Stimulated activated CD8-positive, alpha-beta memory T cell treated with anti-CD3 and anti-CD28 coated beads, Interleukin-15, amount 100 ng/mL, for 24 hours (primary cell): Measurements from ENCODE around the gene CES2.
"Not testable (repeated sequence)": the region's sequence is repeated elsewhere in the genome, so short reads cannot be mapped to it uniquely, and the experiment has no call there.

Experiments
- DNase-seq: peaks from one replicate; pipeline ENCODE4 v3.0.0-alpha.2; 2020; ENCODE audit warnings: low read depth

CES2 gene

GRCh38 chr16:66919569-66920298 is 15.6 kb upstream of the CES2 start:
- no peak for DNase-seq

GRCh38 chr16:66920299-66920590 is 15.1 kb upstream of the CES2 start:
- DNase-seq: no peak

DNA sequence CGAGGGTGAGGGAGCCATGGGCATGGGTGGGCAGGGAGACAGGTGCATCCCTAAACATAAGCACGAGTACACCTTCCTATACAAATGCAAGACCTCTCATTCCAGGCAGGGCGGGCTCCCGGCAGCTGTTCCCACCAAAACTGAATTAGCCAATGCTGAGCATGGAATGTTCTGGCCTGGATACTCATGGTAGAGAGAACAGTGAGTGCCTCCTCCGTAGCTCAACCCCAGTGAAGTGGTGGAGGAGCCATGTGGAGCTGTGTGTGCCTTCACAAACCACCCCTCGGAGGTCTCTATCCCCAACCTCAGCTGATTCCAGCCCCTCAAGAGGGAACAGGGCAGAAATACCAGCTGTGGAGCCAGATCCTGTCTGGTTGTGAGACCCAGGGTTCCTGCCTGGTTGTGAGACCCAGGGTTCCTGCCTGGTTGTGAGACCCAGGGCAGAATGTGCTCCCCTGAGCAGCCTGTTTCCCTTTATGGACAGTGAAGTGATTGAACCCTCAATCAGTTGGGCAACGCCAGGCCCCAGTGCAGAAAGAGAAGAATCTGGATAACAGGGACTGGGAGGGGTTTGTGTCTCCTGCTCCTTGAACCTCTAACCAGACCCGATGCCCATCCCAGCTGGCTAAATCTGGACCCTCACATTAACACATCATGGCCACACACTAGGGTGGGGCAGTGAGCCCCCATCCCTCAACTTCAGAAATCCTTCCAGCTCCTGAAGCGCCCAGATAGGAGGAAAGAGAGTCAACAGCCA is 14.2 kb upstream of the CES2 start:
- DNase-seq: no peak

DNA sequence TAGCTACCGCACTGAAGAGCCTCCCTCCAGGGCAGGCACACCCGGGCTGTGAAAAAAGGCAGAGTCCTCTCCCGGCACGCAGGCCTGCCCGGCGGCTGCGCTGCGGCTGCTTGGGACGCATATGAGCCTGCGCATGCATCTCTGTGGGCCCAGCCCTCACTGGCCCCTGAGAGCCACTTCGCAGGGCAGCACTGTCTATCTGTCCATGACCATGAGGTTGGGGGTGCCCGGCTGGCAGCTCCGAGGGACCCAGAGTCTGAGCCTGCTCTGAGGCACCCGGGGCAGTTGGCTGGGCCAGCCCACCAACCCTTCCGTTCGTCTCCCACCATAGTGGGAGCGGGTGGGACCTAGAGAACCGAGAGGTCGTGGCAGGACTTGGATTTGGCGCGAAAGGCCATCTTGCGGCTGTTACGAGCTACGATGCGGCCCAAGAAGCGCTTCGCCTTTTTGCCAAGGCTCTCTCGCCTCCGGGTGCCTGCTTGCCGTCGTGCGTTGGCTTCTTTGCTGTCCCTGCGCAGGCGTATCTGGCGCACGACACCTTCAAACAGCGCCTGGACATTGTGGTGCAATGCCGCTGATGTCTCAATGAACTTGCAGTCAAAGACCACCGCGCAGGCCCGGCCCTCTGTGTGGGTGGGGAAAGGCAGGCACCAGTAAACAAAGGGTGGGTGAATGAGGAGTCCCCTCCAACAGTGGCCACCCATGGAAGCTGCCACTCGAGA is 13.4 kb upstream of the CES2 start:
- DNase-seq: no peak

DNA sequence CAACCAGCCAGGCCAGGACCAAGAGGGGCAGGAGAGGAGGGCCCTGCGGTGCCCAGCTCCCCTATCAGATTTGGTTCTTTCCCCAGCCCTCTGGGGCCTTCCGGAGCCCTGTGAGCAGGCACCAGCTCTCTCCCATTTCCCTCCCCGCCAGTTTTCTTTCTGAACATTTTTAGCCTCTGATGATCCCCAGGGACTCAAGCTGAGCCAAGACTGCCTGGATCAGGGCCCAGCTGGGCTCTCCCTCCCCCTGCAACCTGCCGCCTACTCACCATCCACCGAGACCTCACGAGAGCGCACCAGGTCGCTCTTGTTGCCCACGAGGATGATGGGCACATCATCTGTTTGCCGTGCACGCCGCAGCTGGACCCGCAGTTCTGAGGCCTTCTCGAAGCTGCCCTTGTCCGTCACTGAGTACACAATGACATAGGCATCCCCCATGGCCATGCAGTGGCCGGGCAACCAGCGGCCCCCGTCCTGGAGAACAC is 12.0 kb upstream of the CES2 start:
- DNase-seq: no peak

GRCh38 chr16:66923866-66924265 is 11.4 kb upstream of the CES2 start:
- DNase-seq: no peak

- DNase-seq: peak; percentile 18
Measured at GRCh38 chr16:66924527-66925321, 10.6 kb upstream of the CES2 start.

GRCh38 chr16:66925322-66925840 is 9.9 kb upstream of the CES2 start, which contains the start of gene RRAD:
TSS of gene RRAD (minus strand) at chr16:66925535. CDS start at chr16:66925179, 356 bp downstream.
- no peak for DNase-seq

DNA sequence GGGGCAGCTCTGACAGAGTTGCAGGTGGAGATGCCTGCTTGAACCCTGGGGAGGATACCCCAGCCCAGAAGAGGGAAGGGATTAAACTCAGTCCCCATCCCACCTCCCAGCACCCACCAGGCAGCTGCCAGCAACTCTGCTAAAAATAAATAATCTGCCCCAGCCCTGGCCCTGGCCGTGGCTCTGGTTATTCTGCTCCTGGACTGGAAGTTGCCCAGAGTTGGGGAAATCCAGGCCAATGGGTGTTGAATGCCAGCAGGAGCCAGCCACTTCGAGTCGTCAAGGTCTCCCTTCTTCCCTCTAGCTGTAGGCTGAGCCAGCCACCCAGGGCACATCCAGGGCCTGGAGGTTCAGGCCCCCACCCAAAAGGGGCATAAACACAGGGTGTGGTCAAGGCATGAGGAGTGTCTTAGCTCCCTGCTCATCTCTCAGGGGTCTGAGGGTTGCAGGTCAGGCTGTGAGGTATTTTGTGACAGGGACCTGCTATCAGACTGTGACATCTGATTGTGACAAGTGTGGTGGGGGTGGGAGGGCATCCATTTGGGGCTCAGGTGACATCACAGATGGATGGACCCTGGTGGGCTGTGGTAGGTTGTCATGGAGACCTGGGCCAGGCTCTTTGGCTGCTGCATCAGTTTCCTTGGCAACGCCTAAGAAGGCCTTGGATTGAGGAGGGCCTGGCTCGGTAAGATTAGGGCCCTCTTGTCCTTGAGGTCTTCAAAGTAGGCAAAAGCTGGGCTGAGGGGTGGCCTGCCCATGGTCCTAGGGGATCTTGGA is 9.0 kb upstream of the CES2 start:
- no peak for DNase-seq

GRCh38 chr16:66926961-66927436 is 8.3 kb upstream of the CES2 start:
- DNase-seq: no peak

GRCh38 chr16:66927918-66928649 is 7.2 kb upstream of the CES2 start:
- DNase-seq: no peak

GRCh38 chr16:66928702-66929388 is 6.5 kb upstream of the CES2 start:
- DNase-seq: no peak

DNA sequence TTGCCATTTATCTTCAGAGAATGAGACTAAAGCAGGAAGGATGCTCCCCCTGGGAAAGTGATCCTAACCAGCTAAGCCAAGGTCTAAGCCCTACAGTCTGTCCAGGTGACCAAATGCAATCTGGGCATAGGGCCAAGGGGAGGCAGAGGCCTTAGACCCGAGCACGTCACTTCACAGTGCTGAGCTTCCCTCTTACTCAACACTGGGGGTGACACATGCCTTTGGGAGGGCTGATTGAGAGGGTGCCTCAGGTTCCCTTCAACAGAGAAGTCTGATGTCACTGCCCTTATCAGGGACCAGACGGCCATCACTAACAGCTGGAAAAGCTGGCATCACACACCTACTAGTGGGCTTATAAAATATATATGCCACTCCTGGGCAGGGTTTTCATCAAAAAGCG is 5.1 kb upstream of the CES2 start:
- DNase-seq: no peak

- no peak for DNase-seq
Measured at GRCh38 chr16:66931665-66932064, 3.7 kb upstream of the CES2 start.

- no peak for DNase-seq
Measured at GRCh38 chr16:66932076-66932475, 3.2 kb upstream of the CES2 start.

GRCh38 chr16:66933776-66934137 is 1.6 kb upstream of the CES2 start:
- no peak for DNase-seq

DNA sequence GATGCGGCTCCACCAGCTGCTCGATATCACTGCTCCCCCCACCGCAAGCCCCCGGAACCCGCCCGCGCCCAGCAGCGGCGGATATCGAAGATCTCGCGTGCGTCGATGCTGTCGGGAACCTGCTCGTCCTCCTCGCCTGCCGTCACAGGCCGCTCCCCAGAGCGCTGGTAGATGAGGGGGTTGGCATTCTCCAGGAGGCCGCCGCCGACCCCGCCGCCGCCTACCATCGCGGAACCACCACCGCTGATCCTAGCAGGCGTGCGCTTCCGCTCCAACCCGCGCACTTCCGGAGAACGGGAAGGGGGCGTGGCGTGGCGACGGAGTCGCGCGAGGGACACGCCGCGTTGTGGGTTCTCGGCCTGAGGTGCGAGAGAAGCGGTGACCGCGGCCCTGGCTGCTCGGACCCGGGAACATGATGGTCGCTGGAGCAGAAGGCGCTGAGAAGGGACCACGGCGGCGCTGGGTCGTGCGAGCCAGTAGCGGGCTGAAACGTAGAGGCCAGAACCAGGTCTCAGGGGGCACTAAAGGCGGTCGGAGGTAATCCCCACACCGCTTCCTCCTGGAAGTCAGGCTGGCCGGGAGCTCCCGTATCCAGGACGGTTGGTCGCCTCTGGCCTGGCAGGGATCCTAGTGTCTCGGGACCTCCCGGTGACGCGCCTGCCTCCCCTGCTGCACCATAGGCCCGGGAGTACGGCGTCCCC is 1.0 kb upstream of the CES2 start, which contains the start of gene CIAO2B:
Gene CIAO2B (minus strand): TSS at position 265 of the 701 bp plus-strand sequence. CDS start 38 bp downstream, at position 227.
- peak; percentile 88 for DNase-seq

DNA sequence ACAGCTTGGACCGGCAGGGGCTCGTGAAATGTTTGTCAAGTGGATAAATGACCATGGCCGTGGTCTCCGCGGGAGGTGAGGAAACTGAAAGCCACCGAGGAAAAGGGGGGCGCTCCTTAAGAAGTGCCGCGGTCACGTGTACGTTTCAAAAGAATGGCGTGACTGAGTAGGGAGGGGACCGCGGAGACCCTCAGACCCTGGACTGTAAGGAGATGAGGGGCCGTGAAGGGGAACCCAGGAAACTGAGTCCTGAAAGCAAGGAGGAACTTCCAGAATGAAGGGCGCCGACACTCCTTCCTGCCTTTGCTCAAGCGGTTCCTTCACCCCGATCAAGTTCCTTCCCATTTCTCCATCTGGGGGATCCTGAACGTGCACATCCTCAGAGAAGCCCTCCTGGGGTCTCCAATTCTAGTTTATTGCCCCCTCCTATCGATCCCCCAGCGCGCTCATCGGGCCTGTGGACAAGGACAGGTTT is 440 bp upstream of the CES2 start:
- DNase-seq: not testable (repeated sequence)

GRCh38 chr16:66936462-66936861 is 1.1 kb downstream of the CES2 start:
- DNase-seq: no peak
